SK-MEL-5 (cell line): ENCODE data around the gene MGMT. TPM values are rescaled to one million over a fixed set of nuclear protein-coding genes. Genes with fewer than 3 reads are reported as not detected.

Experiments
- DNase-seq: peaks from one replicate; pipeline ENCODE4 v3.0.0-alpha.2; 2016; ENCODE audit warnings: low read depth, low spot score
- in situ Hi-C: cut with HindIII; loops from 2 replicates; pipeline ENCODE4 v1.10.0; 2016; ENCODE audit warnings: low sequenced_read_pairs, high pct_unique_total_duplicates, low pct_unique_long_range_greater_than_20kb
- total RNA-seq: library from RNA; depleted of rRNA; stranded (reverse); fragments of >200 nt; shearing (Covaris generic); gene quantifications from 2 replicates; pipeline ENCODE4 v1.2.3, GENCODE V29; 2014

MGMT gene
- total RNA-seq, 1 experiment from 2014 or later: 10.3 TPM

- in situ Hi-C loops: no loop called here
- DNase-seq: no peak
These were observed 79.1 kb downstream of the MGMT start for GRCh38 chr10:129546106-129546505.

DNA sequence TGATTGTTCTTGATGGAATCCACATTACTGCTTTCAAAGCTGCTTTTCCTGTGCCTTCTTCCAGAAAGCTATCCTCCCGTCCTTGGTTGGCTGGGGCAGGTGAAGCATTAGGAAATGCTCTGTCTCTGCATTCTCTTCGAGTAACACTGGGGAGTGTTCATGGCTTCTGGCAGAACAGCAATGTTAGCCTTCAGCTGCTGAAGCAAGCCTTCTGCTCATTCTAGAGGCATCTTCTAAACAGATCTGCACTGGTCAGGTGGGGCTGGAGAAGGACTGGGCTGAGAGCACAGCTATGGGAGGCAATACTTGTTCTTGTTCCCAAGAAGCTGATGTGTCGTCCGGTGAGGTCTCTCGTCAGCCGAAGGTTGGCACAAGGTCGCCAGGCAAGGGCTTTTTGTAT, 80.6 kb downstream of the MGMT start:
- in situ Hi-C loops: no loop called here
- DNase-seq: no peak

GRCh38 chr10:129548600-129548999, 81.6 kb downstream of the MGMT start:
- in situ Hi-C loops: no loop called here

DNA sequence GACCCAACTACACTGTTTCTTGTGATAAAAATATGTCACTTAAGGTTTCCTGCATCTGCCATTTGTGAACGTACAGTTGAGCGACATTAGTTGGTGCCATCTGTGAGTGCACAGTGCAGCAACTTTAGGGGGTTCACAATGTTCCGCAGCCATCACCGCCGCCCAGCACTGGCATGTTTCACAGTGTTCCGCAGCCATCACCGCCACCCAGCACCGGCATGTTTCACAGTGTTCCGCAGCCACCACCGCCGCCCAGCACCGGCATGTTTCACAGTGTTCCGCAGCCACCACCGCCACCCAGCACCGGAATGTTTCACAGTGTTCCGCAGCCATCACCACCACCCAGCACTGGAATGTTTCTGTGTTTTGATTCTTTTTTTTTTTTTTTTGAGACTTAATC, 83.0 kb downstream of the MGMT start:
- in situ Hi-C loops: no loop called here
- DNase-seq: no peak

More at GRCh38 chr10:129548600-129548999, 81.6 kb downstream of the MGMT start:
- DNase-seq: no peak

DNA sequence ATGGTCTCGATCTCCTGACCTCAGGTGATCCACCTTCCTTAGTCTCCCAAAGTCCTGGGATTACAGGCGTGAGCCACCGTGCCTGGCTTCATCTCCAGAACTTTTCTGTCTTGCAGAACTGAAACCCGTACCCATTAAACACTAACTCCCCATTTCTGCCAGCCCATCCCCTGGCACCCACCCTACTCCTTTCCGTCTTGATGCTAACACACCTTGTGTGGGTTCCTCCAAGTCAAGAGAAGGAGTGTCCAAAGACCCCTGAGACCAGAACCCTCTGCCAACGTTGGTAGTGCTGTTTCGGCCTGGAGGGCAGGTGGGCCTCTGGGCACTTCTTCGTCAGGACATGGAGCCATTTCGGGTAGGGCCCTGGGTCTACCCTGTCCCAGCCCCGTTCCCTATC, 83.6 kb downstream of the MGMT start:
- in situ Hi-C loops: no loop called here
- DNase-seq: no peak

DNA sequence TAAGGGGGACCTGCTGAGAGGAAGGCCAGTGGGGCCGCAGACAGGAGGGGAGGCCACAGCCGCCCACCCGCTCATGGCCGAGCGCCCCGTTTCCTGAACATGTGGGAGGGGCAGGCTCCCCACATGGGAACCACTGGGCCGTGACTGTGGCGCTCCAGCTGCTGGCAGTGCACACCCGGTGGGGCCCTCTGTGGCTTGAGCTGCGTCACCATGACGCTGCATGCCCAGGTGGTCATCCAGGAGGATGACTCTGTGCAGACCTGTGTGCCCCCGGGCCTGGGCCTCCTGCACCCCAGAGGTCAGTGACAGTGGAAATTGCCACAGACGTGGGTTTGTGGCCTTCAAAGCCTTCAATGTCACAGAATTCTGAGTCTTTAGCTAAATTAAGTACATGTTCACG, 85.1 kb downstream of the MGMT start:
- no peak for DNase-seq
- in situ Hi-C loops: no loop called here

DNA sequence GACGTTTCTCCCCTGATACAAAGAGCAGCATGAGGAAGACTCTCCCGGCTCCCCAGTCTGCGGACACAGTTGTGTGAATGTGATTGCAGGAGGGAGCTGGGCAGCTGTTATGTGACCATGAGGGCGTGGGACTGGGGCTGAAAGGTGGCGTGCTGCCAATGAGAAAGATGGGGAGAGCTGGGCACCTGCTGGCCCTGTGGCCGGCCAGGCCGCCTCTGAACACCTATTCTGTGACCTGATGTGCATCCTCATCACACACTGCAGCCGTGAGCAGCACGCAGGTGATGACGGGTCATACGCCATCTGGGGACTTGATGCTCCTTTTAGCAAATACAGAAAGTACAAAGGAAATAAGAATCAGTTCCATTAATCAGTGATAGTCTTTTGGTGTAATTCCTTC, 86.9 kb downstream of the MGMT start:
- in situ Hi-C loops: no loop called here
- DNase-seq: no peak

DNA sequence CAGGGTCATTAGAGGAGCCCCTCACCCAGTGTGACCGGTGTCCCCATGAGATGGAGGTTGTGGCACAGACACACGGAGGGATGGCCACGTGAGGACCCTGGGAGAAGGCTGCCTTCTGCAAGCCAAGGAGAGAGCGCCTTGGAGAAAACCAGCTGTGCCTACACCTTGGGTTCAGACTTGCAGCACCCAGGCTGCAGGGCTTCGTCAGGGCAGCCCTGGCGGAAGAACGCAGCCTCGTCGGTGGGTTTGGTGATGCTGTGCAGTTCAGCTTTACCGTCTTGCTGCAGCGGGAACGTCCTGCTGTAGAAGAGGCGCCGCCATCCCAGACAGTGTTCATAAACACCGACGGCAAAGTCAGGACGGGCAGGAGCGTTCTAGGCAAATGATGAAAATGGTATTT, 89.3 kb downstream of the MGMT start:
- in situ Hi-C loops: no loop called here
- no peak for DNase-seq

DNA sequence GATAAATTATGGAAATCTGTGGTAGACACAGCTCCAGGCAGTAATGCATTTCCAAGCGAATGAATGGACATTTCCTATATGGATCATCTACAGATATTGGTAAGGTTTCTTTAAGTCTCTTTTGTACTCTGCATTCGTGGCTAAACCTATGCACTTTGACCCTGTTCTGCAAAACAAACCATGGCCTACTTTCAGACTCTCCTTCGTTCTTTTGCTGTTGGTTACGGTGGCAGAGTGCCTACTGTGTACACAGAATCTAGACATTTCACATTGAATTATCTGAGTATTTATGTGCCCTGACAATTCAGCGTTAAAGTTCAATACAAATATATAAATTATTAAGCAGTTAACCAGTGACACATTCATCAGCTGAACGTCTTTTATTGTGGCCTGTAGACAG, 93.3 kb downstream of the MGMT start:
- in situ Hi-C loops: no loop called here
- no peak for DNase-seq

DNA sequence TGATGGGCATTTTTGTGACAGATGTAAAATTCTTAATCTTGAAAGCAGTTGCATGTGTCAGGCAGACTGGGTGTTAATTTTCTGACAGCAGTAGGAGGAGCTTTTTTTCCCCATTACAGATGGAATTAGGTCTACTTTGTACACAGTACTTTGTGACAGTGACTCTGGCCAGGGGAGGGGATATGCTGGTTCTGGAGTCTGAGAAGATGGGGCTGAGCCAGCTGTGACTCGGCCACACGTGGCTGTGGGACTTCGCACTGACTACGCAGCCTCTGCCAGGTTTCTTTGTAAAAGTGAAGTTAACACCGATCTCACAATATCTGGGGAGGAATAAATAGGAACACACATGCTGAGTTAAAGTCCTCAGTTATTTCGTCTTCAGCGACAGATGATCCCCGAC, 95.4 kb downstream of the MGMT start:
- DNase-seq: no peak
- in situ Hi-C loops: no loop called here

DNA sequence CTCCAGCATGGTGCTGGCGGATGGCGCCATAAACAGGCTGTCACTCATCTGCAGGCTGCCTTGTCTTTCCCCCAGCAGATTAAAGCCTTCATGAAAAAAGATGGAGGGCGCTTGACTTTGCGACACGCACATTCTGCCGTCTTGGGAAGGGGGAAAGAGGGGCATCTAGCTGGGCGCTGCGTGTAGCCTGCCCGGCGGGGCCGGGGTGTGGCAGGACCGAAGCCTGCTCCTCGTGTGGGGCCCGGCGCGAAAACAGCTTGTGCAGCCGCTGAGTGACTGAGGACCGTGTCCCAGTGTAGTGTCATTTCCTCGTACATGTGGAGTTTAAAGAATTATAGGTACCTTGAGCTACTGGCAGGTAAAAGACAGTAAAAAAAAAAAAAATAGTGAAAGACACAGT, 97.9 kb downstream of the MGMT start:
- DNase-seq: no peak

GRCh38 chr10:129568583-129569344, 101.7 kb downstream of the MGMT start:
- in situ Hi-C loops: no loop called here
- DNase-seq: no peak

More for the DNA sequence above, 97.9 kb downstream of the MGMT start:
- in situ Hi-C loops: no loop called here

- in situ Hi-C loops: no loop called here
- no peak for DNase-seq
These were observed 103.1 kb downstream of the MGMT start for GRCh38 chr10:129570185-129570584.

- in situ Hi-C loops: no loop called here
- no peak for DNase-seq
These were observed 112.2 kb downstream of the MGMT start for GRCh38 chr10:129579228-129579627.

- in situ Hi-C loops: no loop called here
- DNase-seq: no peak
These were observed 113.0 kb downstream of the MGMT start for GRCh38 chr10:129580010-129580409.

DNA sequence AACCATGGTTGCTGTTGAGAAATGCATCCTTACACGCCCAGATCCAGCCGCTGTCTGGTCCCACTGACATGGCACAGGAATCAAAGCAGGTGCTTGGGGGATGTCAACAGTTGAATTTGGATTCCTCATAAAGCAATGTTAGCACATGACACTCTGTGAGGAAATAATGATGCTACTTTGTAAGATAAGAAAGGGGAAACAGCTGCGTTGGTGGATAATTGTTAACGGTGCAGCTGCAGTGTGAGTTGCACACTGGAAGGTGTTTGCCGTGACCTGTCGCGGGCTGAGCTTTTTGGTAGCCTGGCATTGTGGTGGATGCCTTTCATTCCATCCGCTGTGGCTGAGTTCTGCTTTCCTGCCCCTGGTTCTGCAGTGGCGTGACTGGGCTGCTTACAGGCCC, 113.9 kb downstream of the MGMT start:
- no peak for DNase-seq
- in situ Hi-C loops: no loop called here

GRCh38 chr10:129581827-129582411, 114.9 kb downstream of the MGMT start:
- in situ Hi-C loops: no loop called here
- DNase-seq: no peak

GRCh38 chr10:129583831-129584230, 116.8 kb downstream of the MGMT start:
- DNase-seq: no peak
- in situ Hi-C loops: no loop called here

GRCh38 chr10:129586898-129587443, 119.9 kb downstream of the MGMT start:
- DNase-seq: no peak
- in situ Hi-C loops: no loop called here
